Measurements from ENCODE around the gene DCDC1. TPM values are rescaled to one million over a fixed set of nuclear protein-coding genes. Genes with fewer than 3 reads are reported as not detected.

Gene DCDC1
- total RNA-seq, 1 experiment from 2014 or later: 1.5 TPM

- intact Hi-C loops (cut with micrococcal nuclease): no loop called here
- no TSS peak for BruUV-seq (replicated peaks)
- ChIA-PET CTCF (no interaction called here), POLR2A (no interaction called here), RAD21 (ENCODE audit: low non-redundant PET in 1 of 2, low total read pairs in 2 of 2, uncharacterized antibody in 2 of 2, unreplicated experiment in 2 of 2) (no interaction called here)
- Histone ChIP-seq H3K27ac (ENCODE audit: low read depth, low read length) (no peak overlapping the region), H3K9me3 (ENCODE audit: control insufficient read depth in 1 of 2, insufficient read depth in 1 of 2, low read depth in 1 of 2, low read length in 2 of 2) (no peaks in the 10 kb centered on the region), H2AFZ (ENCODE audit: low read depth, low read length, poor library complexity, severe bottlenecking) (no peak overlapping the region), H3K36me3 (ENCODE audit: control insufficient read depth in 1 of 2, insufficient read depth in 2 of 2, low read length in 2 of 2) (no peaks in the 10 kb centered on the region), H3K4me2 (ENCODE audit: low read length) (no peak overlapping the region), H3K9ac (ENCODE audit: low read length) (no peak overlapping the region), H3K79me2 (ENCODE audit: insufficient read depth, low read length) (no peaks in the 10 kb centered on the region), H3K4me1 (ENCODE audit: control insufficient read depth in 1 of 2, insufficient read depth in 2 of 2, low read length in 2 of 2) (no peaks in the 10 kb centered on the region), H3K27me3 (ENCODE audit: insufficient read depth, low read length) (0 out of 2 replicates have a peak, but pooled peaks cover 5% of the 10 kb centered on the region), H4K20me1 (ENCODE audit: insufficient read depth) (no peaks in the 10 kb centered on the region; the same call in 1 of the 2 replicates), H3K9me2 (ENCODE audit: insufficient read depth) (no peaks in the 10 kb centered on the region), H3K4me3 (replicated peaks in 1 of 2; ENCODE audit: low read depth in 1 of 2, low read length in 2 of 2) (no peak overlapping the region)
- ATAC-seq (no peak), DNase-seq (ENCODE audit: low read depth, low spot score) (no peak)
- TF ChIP-seq CEBPB (IDR thresholded peaks at IDR 0.05; ENCODE audit: low read depth) (no peak), ZNF274 (IDR thresholded peaks at IDR 0.05; ENCODE audit: low read depth, low read length) (no peak), EZH2phosphoT487 (IDR thresholded peaks at IDR 0.05; ENCODE audit: borderline replicate concordance) (no peak), TCF7L2 (IDR thresholded peaks at IDR 0.05; ENCODE audit: borderline replicate concordance, extremely low read depth, insufficient read depth, insufficient read length) (no peak), YY1 (IDR thresholded peaks at IDR 0.05; ENCODE audit: extremely low read depth, insufficient replicate concordance, low read depth, low read length) (no peak), MAX (IDR thresholded peaks at IDR 0.05) (no peak), ZBTB33 (IDR thresholded peaks at IDR 0.05; ENCODE audit: extremely low read depth, insufficient replicate concordance, low read length) (no peak), JUND (IDR thresholded peaks at IDR 0.05) (no peak), SP1 (IDR thresholded peaks at IDR 0.05; ENCODE audit: low read depth) (no peak), SRF (IDR thresholded peaks at IDR 0.05; ENCODE audit: low read depth) (no peak), EGR1 (IDR thresholded peaks at IDR 0.05; ENCODE audit: low read depth) (no peak), CBX3 (IDR thresholded peaks at IDR 0.05; ENCODE audit: low read depth) (no peak), ELF1 (IDR thresholded peaks at IDR 0.05; ENCODE audit: borderline replicate concordance, low read depth) (no peak)
Measured at GRCh38 chr11:30889143-30889794, 480.3 kb downstream of the DCDC1 start.

Data from HCT116 (cell line).